ENCODE measurements around the gene BRD2.

GRCh38 chr6:32937230-32937633 lies 31.2 kb upstream of the BRD2 start:
- TF ChIP-seq CTCF (IDR thresholded peaks at IDR 0.05; ENCODE audit: insufficient read depth, low read depth, low read length): no peak
- no peak for TF ChIP-seq EZH2 (IDR thresholded peaks at IDR 0.05; ENCODE audit: insufficient read depth, low read length)

Measured in astrocyte (in vitro differentiated cells and primary cell).